HEK293 (cell line): ENCODE results near the gene RCSD1.

Experiments
- CTCF ChIA-PET: fragments of 350-600 bp; formaldehyde crosslinking; extraction: SDS; loops from one replicate; lab custom pipeline; 2021; ENCODE audit warnings: antibody characterized with exemption; lab: Yijun Ruan, JAX
- POLR2A ChIA-PET: fragments of 300-600 bp; formaldehyde crosslinking; extraction: SDS; loops from one replicate; lab custom pipeline; 2020; ENCODE audit warnings: antibody characterized with exemption, inconsistent platforms; lab: Yijun Ruan, JAX
- H3K27ac ChIP-seq: fragments of 200-500 bp; sonication (Bioruptor generic); 2 replicates; pipeline ENCODE4 v1.5.1; 2014; ENCODE audit warnings: low read depth, low read length, control low read depth, inconsistent platforms; ENCODE audit errors: extremely low read depth
- H3K36me3 ChIP-seq, 2 experiments: fragments of 200-500 bp in 1 of 2; sonication (Bioruptor generic) in 1 of 2; 1 replicate in 1 of 2; 2 replicates in 1 of 2; pipeline ENCODE4 v1.5.1; 2014 to 2017; ENCODE audit warnings: inconsistent platforms in 2 of 2, low read length in 2 of 2; ENCODE audit not compliant: control insufficient read depth in 2 of 2, insufficient read depth in 1 of 2
- H3K4me1 ChIP-seq: fragments of 200-500 bp; sonication (Bioruptor generic); 2 replicates; pipeline ENCODE4 v1.5.1; 2014; ENCODE audit warnings: mild to moderate bottlenecking, low read length, inconsistent platforms; ENCODE audit not compliant: control insufficient read depth, insufficient read depth
- H3K4me3 ChIP-seq: 2 replicates; pipeline ENCODE4 v1.5.1; 2011; ENCODE audit warnings: low read depth, mild to moderate bottlenecking, control low read depth, low read length, moderate library complexity
- H3K9me3 ChIP-seq: fragments of 200-500 bp; sonication (Bioruptor generic); 2 replicates; pipeline ENCODE4 v1.5.1; 2014; ENCODE audit warnings: low read depth, low read length, inconsistent platforms; ENCODE audit not compliant: control insufficient read depth, insufficient read depth
- EGR2 ChIP-seq: fragments of 450-650 bp; formaldehyde crosslinking; IDR thresholded peaks from 2 replicates; pipeline ENCODE4 v1.5.1; 2016; ENCODE audit warnings: low read depth, missing biosample characterization, missing genetic modification characterization
- KLF9 ChIP-seq: fragments of 450-650 bp; formaldehyde crosslinking; IDR thresholded peaks from 2 replicates; pipeline ENCODE4 v1.5.1; 2016; ENCODE audit warnings: missing biosample characterization, missing genetic modification characterization, low read depth
- MEIS1 ChIP-seq: sonication (generic); formaldehyde crosslinking; IDR thresholded peaks from 2 replicates; pipeline ENCODE4 v1.8.1; 2022; ENCODE audit warnings: missing genetic modification reagents, mild to moderate bottlenecking, borderline replicate concordance
- RBAK ChIP-seq: fragments of 450-650 bp; formaldehyde crosslinking; IDR thresholded peaks from 2 replicates; pipeline ENCODE4 v1.5.1; 2016; ENCODE audit warnings: missing biosample characterization, missing genetic modification characterization
- SCRT1 ChIP-seq: fragments of 450-650 bp; formaldehyde crosslinking; IDR thresholded peaks from 2 replicates; pipeline ENCODE4 v1.5.1; 2016; ENCODE audit warnings: missing biosample characterization, missing genetic modification characterization, borderline replicate concordance
- ZBTB21 ChIP-seq: fragments of 450-650 bp; formaldehyde crosslinking; IDR thresholded peaks from 2 replicates; pipeline ENCODE4 v1.5.1; 2017; ENCODE audit warnings: missing biosample characterization, missing genetic modification characterization
- ZNF175 ChIP-seq: fragments of 450-650 bp; formaldehyde crosslinking; IDR thresholded peaks from 2 replicates; pipeline ENCODE4 v1.5.1; 2016; ENCODE audit warnings: missing biosample characterization, missing genetic modification characterization
- ZNF2 ChIP-seq: fragments of 450-650 bp; formaldehyde crosslinking; IDR thresholded peaks from 2 replicates; pipeline ENCODE4 v1.5.1; 2016; ENCODE audit warnings: missing biosample characterization, missing genetic modification characterization
- ZNF350 ChIP-seq: fragments of 450-650 bp; formaldehyde crosslinking; IDR thresholded peaks from 2 replicates; pipeline ENCODE4 v1.5.0; 2017; ENCODE audit warnings: missing biosample characterization, mild to moderate bottlenecking, missing genetic modification characterization
- ZNF366 ChIP-seq: fragments of 450-650 bp; formaldehyde crosslinking; conservative IDR thresholded peaks from 2 replicates; pipeline ENCODE4 v1.5.1; 2016; ENCODE audit warnings: missing biosample characterization, missing genetic modification characterization
- ZNF433 ChIP-seq: fragments of 450-650 bp; formaldehyde crosslinking; IDR thresholded peaks from 2 replicates; pipeline ENCODE4 v1.5.1; 2016; ENCODE audit warnings: missing biosample characterization, missing genetic modification characterization, low read depth
- ZNF529 ChIP-seq: fragments of 450-650 bp; formaldehyde crosslinking; IDR thresholded peaks from 2 replicates; pipeline ENCODE4 v1.5.1; 2017; ENCODE audit warnings: missing genetic modification characterization, missing biosample characterization; ENCODE audit not compliant: insufficient replicate concordance
- ZNF558 ChIP-seq: fragments of 450-650 bp; formaldehyde crosslinking; IDR thresholded peaks from 2 replicates; pipeline ENCODE4 v1.5.1; 2016; ENCODE audit warnings: missing biosample characterization, missing genetic modification characterization
- ZNF560 ChIP-seq: fragments of 450-650 bp; formaldehyde crosslinking; IDR thresholded peaks from 2 replicates; pipeline ENCODE4 v1.5.1; 2017; ENCODE audit warnings: missing biosample characterization, missing genetic modification characterization, borderline replicate concordance
- ZNF621 ChIP-seq: fragments of 450-650 bp; formaldehyde crosslinking; IDR thresholded peaks from 2 replicates; pipeline ENCODE4 v1.5.1; 2017; ENCODE audit warnings: missing biosample characterization, missing genetic modification characterization
- ZNF624 ChIP-seq: fragments of 450-650 bp; formaldehyde crosslinking; IDR thresholded peaks from 2 replicates; pipeline ENCODE4 v1.5.1; 2017; ENCODE audit warnings: missing biosample characterization, missing genetic modification characterization
- ZNF629 ChIP-seq: fragments of 450-650 bp; formaldehyde crosslinking; IDR thresholded peaks from 2 replicates; pipeline ENCODE4 v1.5.1; 2017; ENCODE audit warnings: missing biosample characterization, missing genetic modification characterization
- ZNF707 ChIP-seq: fragments of 450-650 bp; formaldehyde crosslinking; IDR thresholded peaks from 2 replicates; pipeline ENCODE4 v1.5.1; 2016; ENCODE audit warnings: missing biosample characterization, missing genetic modification characterization
- ZNF776 ChIP-seq: fragments of 450-650 bp; formaldehyde crosslinking; IDR thresholded peaks from 2 replicates; pipeline ENCODE4 v1.5.0; 2017; ENCODE audit warnings: missing biosample characterization, missing genetic modification characterization, borderline replicate concordance
- ZSCAN30 ChIP-seq: fragments of 450-650 bp; IDR thresholded peaks from 2 replicates; pipeline ENCODE4 v1.5.1; 2018; ENCODE audit warnings: missing biosample characterization, mild to moderate bottlenecking, missing genetic modification characterization, moderate library complexity
- TF ChIP-seq, protein P1 (sequence below): fragments of 450-650 bp; formaldehyde crosslinking; IDR thresholded peaks from 2 replicates; pipeline ENCODE4 v1.5.1; 2016; ENCODE audit warnings: missing biosample characterization, missing genetic modification characterization
- TF ChIP-seq, protein P2 (sequence below): fragments of 450-650 bp; formaldehyde crosslinking; conservative IDR thresholded peaks from 2 replicates; pipeline ENCODE4 v1.5.1; 2016; ENCODE audit warnings: low read depth, missing biosample characterization, missing genetic modification characterization
- TF ChIP-seq, protein P3 (sequence below): fragments of 450-650 bp; formaldehyde crosslinking; IDR thresholded peaks from 2 replicates; pipeline ENCODE4 v1.5.1; 2016; ENCODE audit warnings: missing biosample characterization, missing genetic modification characterization
- TF ChIP-seq, protein P4 (sequence below): fragments of 450-650 bp; formaldehyde crosslinking; IDR thresholded peaks from 2 replicates; pipeline ENCODE4 v1.5.1; 2016; ENCODE audit warnings: missing biosample characterization, missing genetic modification characterization

The RCSD1 gene

GRCh38 chr1:167748906-167749305, 118.9 kb downstream of the RCSD1 start (continued):
- TF ChIP-seq, protein P1, sequence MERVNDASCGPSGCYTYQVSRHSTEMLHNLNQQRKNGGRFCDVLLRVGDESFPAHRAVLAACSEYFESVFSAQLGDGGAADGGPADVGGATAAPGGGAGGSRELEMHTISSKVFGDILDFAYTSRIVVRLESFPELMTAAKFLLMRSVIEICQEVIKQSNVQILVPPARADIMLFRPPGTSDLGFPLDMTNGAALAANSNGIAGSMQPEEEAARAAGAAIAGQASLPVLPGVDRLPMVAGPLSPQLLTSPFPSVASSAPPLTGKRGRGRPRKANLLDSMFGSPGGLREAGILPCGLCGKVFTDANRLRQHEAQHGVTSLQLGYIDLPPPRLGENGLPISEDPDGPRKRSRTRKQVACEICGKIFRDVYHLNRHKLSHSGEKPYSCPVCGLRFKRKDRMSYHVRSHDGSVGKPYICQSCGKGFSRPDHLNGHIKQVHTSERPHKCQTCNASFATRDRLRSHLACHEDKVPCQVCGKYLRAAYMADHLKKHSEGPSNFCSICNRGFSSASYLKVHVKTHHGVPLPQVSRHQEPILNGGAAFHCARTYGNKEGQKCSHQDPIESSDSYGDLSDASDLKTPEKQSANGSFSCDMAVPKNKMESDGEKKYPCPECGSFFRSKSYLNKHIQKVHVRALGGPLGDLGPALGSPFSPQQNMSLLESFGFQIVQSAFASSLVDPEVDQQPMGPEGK (tag by site-specific recombination), result no peak
- TF ChIP-seq EGR2, result no peak

GRCh38 chr1:167749741-167750140, 119.7 kb downstream of the RCSD1 start:
- Histone ChIP-seq H3K36me3 (no peaks in the 10 kb centered on the region), H3K4me1 (no peaks in the 10 kb centered on the region), H3K9me3 (no peaks in the 10 kb centered on the region), H3K27ac (no peak overlapping the region)
- POLR2A ChIA-PET, result no interaction called here
- CTCF ChIA-PET, result interaction anchor here (0.6 to 1.1 kb wide), 2 partner anchors 34 to 53 kb away, joined by 3 to 5 read pairs; no protein-coding TSS in a partner anchor
- TF ChIP-seq ZNF175 (no peak), ZNF433 (tag by site-specific recombination) (no peak), ZNF558 (tag by site-specific recombination) (no peak), ZNF621 (no peak), ZNF350 (no peak), ZNF707 (tag by site-specific recombination) (no peak), MEIS1 (no peak), ZNF529 (tag by site-specific recombination) (no peak), ZNF624 (tag by site-specific recombination) (no peak), ZBTB21 (tag by site-specific recombination) (no peak)
- TF ChIP-seq, protein P2, sequence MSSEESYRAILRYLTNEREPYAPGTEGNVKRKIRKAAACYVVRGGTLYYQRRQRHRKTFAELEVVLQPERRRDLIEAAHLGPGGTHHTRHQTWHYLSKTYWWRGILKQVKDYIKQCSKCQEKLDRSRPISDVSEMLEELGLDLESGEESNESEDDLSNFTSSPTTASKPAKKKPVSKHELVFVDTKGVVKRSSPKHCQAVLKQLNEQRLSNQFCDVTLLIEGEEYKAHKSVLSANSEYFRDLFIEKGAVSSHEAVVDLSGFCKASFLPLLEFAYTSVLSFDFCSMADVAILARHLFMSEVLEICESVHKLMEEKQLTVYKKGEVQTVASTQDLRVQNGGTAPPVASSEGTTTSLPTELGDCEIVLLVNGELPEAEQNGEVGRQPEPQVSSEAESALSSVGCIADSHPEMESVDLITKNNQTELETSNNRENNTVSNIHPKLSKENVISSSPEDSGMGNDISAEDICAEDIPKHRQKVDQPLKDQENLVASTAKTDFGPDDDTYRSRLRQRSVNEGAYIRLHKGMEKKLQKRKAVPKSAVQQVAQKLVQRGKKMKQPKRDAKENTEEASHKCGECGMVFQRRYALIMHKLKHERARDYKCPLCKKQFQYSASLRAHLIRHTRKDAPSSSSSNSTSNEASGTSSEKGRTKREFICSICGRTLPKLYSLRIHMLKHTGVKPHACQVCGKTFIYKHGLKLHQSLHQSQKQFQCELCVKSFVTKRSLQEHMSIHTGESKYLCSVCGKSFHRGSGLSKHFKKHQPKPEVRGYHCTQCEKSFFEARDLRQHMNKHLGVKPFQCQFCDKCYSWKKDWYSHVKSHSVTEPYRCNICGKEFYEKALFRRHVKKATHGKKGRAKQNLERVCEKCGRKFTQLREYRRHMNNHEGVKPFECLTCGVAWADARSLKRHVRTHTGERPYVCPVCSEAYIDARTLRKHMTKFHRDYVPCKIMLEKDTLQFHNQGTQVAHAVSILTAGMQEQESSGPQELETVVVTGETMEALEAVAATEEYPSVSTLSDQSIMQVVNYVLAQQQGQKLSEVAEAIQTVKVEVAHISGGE (tag by site-specific recombination), result no peak
- TF ChIP-seq, all 188 proteins: peak for 0
- no peak overlapping the region for H3K4me3 ChIP-seq

GRCh38 chr1:167750641-167751040, 120.6 kb downstream of the RCSD1 start:
- POLR2A ChIA-PET, result no interaction called here
- CTCF ChIA-PET, result interaction anchor here (0.6 kb wide), 1 partner anchor 73 kb away, joined by 4 read pairs; no protein-coding TSS in a partner anchor
- H3K4me1 ChIP-seq, result peaks cover 4% of the 10 kb centered on the region
- TF ChIP-seq SCRT1 (tag by site-specific recombination) (no peak), ZNF629 (tag by site-specific recombination) (no peak), ZNF776 (tag by site-specific recombination) (no peak), ZNF560 (no peak), ZNF366 (no peak), ZNF2 (tag by site-specific recombination) (no peak), KLF9 (tag by site-specific recombination) (no peak), ZSCAN30 (no peak), RBAK (no peak)
- TF ChIP-seq, protein P3, sequence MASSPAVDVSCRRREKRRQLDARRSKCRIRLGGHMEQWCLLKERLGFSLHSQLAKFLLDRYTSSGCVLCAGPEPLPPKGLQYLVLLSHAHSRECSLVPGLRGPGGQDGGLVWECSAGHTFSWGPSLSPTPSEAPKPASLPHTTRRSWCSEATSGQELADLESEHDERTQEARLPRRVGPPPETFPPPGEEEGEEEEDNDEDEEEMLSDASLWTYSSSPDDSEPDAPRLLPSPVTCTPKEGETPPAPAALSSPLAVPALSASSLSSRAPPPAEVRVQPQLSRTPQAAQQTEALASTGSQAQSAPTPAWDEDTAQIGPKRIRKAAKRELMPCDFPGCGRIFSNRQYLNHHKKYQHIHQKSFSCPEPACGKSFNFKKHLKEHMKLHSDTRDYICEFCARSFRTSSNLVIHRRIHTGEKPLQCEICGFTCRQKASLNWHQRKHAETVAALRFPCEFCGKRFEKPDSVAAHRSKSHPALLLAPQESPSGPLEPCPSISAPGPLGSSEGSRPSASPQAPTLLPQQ, result no peak
- TF ChIP-seq, protein P4, sequence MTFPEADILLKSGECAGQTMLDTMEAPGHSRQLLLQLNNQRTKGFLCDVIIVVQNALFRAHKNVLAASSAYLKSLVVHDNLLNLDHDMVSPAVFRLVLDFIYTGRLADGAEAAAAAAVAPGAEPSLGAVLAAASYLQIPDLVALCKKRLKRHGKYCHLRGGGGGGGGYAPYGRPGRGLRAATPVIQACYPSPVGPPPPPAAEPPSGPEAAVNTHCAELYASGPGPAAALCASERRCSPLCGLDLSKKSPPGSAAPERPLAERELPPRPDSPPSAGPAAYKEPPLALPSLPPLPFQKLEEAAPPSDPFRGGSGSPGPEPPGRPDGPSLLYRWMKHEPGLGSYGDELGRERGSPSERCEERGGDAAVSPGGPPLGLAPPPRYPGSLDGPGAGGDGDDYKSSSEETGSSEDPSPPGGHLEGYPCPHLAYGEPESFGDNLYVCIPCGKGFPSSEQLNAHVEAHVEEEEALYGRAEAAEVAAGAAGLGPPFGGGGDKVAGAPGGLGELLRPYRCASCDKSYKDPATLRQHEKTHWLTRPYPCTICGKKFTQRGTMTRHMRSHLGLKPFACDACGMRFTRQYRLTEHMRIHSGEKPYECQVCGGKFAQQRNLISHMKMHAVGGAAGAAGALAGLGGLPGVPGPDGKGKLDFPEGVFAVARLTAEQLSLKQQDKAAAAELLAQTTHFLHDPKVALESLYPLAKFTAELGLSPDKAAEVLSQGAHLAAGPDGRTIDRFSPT, result no peak
- TF ChIP-seq, protein P1 (tag by site-specific recombination), result no peak

More at GRCh38 chr1:167750641-167751040, 120.6 kb downstream of the RCSD1 start:
- Histone ChIP-seq H3K27ac (no peak overlapping the region), H3K4me3 (no peak overlapping the region), H3K36me3 (no peaks in the 10 kb centered on the region), H3K9me3 (no peaks in the 10 kb centered on the region)
